Measurements from ENCODE around the gene TSHZ2.
"Not testable (repeated sequence)": the region's sequence is repeated elsewhere in the genome, so short reads cannot be mapped to it uniquely, and the experiment has no call there.

TSHZ2 gene

DNA sequence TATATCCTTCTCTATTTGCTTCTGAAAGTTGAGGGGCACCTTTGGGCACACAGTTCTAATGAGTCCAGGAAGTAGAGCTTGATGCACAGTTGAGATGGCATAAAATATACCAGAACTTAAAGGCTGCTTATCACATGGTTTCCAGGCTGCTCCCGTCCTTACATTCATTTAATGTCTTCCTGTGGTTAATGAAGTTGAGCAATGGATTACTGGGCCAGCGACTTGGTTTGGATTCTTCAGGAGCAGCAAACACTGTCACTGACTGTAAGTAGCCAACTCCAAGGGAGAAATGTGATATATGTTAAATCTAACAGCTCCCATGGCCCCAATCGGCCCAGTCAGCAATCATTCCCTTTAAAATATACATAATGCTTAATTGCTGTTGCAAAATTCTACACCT is 9.0 kb upstream of the TSHZ2 start:
- no peak for DNase-seq

DNA sequence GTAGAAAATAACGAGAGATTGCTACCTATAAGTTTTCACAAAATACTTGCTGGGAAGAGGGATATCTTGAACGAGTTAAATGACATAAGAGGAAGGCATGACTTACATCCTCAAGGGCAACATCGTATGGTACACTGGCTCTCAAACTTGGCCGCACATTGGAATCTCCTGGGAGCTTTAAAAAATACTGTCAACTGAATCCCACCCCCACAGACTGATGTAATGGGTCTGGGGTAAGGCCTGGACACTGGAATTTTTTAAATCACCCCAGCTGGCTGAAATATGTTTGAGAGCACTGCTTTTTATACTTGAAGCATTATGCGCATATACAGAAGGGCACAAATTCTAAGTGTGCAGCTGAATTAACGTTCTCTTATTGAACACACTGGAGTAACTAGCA is 8.0 kb upstream of the TSHZ2 start:
- no peak for DNase-seq

DNA sequence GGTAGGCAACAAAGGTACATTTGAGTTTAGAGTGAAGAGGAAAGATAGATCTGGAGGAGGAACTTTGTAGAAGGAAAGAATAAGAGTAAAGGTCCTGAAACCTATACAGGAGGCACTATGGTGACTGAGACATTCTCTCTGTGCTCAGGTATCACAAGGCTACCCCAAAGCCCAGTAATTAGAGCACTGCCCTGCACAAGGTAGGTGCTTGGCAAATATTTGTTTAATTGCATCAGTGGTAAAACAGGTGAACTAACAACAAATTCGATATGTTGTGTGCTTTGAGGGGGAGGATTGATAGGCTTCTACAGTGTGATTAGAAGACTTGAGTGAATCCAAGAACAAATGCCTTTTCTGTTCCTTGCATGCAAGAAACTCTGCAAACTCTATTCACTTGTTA is 6.8 kb upstream of the TSHZ2 start:
- DNase-seq: no peak

DNA sequence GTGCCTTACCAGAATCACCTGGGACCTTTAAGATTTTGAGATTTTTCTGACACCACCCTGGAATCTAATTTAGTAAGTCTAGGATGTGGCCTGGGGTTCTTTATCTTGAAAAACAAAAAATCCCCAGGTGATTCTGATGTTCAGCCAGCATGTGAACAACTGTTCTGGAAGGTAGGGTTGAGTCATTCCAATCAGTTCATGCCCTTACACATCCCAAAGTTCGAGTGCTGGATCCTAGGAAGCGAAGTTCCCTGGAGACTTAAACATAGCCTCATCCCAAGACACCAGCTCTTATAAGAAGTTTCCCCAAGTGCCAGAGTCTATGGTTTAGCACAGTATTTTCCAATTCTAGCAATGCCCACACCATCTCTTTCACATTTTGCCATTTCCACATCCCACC is 6.3 kb upstream of the TSHZ2 start:
- DNase-seq: no peak

DNA sequence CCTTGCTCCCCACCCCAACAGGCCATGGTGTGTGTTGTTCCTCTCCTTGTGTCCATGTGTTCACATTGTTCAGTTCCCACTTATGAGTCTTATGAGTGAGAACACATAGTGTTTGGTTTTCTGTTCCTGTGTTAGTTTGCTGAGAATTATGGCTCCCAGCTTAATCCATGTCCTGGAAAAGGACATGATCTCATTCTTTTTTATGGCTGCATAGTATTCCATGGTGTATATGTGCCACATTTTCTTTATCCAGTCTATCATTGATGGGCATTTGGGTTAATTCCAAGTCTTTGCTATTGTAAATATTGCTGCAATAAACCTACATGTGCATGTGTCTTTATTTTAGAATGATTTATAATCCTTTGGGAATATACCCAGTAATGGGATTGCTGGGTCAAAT is 5.6 kb upstream of the TSHZ2 start:
- DNase-seq: not testable (repeated sequence)

DNA sequence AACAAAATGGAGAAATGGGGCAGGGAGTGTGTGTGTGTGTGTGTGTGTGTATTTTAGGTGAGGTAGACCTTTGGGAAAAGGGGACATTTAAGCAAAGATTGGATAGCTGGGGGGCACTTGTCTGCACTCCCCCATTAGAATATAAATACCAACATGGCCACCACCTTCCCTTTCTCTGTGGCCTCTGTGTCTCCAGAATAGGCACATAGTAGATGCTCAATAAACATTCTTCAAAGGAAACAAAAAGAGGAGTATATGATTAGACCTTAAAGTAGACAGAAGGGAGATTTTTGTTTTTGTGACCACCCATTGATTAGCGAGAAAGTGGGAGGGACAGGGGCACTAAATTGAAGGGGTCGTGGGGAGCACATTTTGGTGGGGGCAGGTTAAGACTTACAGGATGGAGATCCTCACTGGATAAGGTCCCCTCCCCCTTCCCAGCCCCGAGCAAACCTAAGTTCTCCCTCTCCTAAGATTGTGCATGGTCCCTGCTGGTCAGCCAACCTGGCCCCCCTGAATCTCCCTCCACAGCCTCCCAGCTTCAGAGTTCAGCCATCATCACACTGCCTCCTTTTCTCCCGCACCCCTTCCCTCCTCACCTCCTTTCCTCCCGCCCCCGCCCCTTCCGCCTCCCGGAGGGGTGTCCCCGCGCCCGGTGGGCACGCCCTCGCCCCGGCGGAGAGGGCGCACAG is 514 bp upstream of the TSHZ2 start:
- no peak for DNase-seq

DNA sequence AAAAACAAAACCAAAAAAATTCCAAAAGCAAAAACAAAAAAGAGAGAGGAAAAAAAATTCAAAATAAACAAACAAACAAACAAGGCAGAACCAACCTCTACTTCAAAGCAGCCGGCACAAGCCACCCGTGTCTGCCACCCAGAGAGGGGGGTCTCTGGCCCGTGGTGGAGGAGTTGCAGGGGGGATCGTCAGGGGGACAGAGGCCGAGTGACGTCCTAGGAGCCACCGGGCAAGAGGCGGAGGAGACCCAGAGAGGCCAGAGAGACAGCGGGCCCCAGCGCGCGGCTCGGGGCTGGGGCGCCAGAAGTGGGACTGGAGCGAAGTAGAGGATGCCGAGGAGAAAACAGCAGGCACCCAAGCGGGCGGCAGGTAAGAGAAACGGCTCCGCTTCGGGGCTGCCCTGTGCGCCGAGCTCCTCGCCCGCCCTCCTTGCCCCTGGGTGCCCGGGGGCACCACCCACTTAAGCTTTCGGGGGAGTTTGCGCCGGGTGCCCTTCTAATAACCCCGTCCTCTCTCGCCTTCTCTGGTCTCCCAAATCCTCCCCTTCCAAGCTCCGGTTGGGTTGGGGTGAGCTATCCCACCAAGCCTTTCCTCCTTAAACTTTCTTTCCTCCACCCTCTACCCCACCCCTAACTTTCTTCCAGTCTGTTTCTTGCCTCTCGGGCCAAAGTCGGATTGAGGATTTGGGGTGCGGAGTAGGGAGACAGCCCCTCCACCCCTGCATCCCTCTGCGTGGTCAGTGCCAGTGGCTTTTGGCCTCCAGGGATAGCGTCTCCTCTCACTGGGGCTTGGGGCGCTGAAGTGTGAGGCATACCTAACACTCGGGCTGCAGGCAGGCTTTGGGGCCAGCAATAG is 1.0 kb downstream of the TSHZ2 start:
- DNase-seq: peak; percentile 10 to 49 (median 36)

GRCh38 chr20:52974179-52974594 is 2.0 kb downstream of the TSHZ2 start:
- DNase-seq: no peak

DNA sequence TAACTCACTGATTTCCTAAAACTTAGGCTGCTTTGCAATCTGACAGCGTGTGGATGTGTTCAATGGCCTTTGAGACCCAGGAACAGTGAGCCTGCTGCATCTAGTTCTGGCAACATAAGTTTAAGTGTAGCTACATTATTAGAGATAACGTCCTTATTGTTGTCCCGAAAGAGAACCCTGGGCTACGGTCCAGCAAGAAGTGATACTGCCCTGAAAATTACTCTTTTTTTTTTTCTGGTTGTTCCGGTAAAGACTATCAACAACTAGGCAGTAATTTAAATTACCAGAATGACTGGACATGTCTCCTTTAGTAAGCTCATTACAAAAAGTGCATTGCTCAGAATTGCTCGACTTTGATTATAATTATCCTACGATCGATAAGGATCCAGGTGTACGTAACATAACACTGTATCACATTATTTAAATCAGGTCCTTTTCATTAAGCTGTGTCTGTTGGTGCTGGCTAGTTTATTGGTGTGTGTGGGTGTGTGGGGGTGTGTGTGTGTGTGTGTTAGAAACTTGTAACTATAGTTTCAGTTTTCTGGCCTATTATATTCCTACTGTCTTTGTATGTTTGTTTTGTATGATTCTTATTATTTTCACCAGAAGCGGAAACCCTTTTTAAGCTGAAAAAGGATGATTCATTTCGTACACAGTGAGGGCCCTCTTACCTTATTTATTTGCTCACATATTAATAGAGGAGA is 3.0 kb downstream of the TSHZ2 start:
- no peak for DNase-seq

- no peak for DNase-seq
Observed at GRCh38 chr20:52975803-52976531, 3.8 kb downstream of the TSHZ2 start.

GRCh38 chr20:52978851-52979250 is 6.7 kb downstream of the TSHZ2 start:
- no peak for DNase-seq

GRCh38 chr20:52981051-52981450 is 8.9 kb downstream of the TSHZ2 start:
- DNase-seq: no peak

DNA sequence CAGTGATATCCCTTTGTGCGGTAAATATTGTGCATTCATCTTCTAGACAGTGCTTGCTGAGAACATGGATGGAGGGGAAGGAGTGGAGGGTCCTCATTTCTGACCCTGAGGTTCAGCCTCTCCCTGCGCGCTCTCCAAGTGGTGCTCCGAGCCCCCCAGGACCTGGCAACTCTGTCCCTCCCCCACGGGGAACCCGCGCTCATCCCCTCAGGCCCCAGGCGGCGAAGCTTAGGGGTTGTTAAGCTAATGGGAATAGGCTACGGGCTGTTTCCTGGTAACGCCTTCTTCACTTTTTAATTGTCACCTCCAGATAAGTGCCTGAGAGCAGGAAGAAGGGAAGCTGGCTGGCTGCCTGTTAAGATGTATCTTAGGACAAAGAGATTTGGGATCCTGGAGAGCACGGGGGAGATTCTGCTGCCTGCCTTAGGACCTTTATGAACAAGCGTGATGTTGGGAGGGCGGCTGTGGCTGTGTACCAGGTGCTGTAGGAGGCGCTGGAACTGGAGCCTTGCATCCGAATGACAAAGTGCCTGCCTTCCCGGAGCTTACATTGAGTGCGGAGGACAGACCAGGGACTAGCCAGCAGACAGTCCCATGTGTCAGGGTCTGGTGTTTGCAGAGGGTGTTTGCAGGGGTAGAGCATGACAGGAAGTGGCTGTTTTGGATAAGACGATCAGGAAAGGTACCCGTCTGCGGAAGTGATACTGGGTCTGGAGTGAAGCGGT is 11.7 kb downstream of the TSHZ2 start:
- DNase-seq: no peak

- no peak for DNase-seq
Observed at GRCh38 chr20:52984451-52984810, 12.3 kb downstream of the TSHZ2 start.

DNA sequence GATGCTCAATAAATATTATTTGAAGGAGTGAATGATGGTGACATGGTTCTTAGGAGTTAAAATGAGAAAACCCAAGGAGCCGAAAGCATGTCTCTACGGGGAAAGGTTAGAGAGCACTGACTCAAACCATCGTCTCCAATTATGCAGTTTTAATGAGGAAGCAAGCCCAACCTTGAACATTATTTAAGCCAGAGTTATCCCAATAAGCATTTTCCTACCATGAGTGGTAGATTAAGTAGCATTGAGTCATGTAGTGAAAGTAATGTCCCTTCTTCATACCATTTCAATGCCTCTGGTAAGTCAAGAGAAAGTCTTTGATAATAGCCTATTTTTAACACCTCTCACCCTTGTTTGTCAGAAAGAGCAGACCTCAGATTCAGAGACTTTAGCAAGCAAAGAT is 13.5 kb downstream of the TSHZ2 start:
- DNase-seq: no peak

DNA sequence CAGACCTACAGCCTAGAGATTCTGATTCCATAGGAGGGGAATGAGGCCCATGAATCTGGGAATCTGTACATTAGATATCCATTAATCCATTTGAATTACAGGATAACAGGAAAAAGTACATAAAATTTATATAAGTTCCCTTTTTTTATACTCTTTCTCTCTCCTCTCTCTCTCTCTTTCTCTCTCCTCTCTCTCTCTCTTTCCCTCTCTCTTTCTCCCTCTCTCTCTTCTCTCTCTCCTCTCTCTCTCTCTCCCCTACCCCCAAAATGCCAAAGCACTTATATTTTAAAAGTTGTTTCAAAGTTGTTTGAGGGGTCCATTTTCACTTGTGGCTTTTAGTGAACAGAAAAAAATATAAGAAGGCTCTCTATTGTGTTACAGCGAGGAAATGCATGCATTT is 15.1 kb downstream of the TSHZ2 start:
- no peak for DNase-seq

DNA sequence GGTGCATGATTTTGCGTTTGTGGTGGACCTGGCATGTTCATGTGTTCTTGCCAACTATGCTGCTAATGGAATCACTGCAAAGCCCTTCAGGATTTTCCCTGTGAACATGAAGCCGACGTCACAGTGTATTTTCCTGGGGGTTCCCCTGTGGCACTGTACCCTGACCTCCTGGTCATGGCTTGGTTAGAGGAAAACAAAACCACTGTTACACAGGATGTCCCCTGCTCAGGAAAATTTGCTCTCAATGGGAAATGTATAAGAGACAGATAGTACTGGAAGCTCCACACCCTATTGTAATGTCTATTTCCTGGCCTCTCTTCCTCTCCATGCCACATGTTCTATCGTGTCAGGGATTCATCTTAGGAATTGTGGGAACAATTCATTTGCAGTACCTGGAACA is 19.7 kb downstream of the TSHZ2 start:
- DNase-seq: no peak

DNA sequence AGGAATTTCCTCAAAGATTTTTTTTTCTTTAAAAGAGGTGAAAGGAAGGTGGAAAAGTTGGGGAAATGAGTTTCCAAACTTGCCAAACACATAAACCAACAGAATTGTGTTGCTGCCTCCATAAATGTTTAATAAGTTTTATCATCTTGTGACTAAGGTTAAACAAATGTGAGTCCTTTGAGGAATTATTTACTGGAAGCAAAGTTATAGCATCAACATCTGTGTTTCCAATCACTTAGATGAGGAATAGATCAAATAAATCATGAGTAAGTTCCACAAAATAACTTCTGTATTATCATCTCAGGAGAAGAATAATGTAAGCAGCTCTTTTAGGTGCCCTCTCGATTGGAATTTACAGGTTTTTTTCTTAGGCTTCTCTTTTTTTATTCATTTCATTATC is 20.5 kb downstream of the TSHZ2 start:
- DNase-seq: no peak

- DNase-seq: no peak
Observed at GRCh38 chr20:52993076-52993475, 20.9 kb downstream of the TSHZ2 start.

GRCh38 chr20:52994184-52994970 is 22.2 kb downstream of the TSHZ2 start:
- no peak for DNase-seq

DNA sequence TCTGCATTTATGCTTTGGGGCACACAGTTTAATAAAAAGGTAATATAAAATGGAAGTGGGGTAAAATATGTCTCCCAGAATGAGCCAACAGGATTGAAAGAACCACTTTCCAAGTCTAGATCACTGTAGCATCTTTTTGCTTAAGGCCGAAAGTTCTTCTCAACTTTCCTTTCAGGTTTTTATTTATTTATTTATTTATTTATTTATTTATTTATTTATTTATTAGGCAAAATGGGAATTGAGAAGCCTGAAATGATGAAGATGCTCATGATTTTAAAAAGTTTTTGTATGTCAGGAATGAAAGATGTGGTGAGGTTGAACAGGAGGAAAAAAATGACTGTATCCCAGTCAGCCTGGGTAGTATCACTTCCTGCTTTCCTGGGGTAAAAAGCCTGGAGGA is 24.0 kb downstream of the TSHZ2 start:
- DNase-seq: no peak

- no peak for DNase-seq
Observed at GRCh38 chr20:52996658-52997057, 24.5 kb downstream of the TSHZ2 start.
